OCI-LY3 (cell line): ENCODE data around the gene HTR1D.

Experiments used
- H2AFZ ChIP-seq: fragments of 200-600, 300-600 bp; shearing (Covaris generic); 2 replicates; pipeline ENCODE4 v1.6.0; 2014; ENCODE audit warnings: antibody characterized with exemption, low read depth, low read length
- H3K27ac ChIP-seq: fragments of 200-600, 300-600 bp; sonication (generic); 2 replicates; pipeline ENCODE4 v1.5.1; 2014; ENCODE audit warnings: mild to moderate bottlenecking, low read length, moderate library complexity, mixed read lengths
- H3K27me3 ChIP-seq: fragments of 200-600, 300-600 bp; sonication (generic); 2 replicates; pipeline ENCODE4 v1.6.1; 2014; ENCODE audit warnings: low read depth, low read length, mixed read lengths
- H3K36me3 ChIP-seq: fragments of 200-600, 300-600 bp; sonication (generic); replicated peaks from 2 replicates; pipeline ENCODE3; 2014; ENCODE audit warnings: low read depth, low read length, mixed read lengths
- H3K4me1 ChIP-seq: fragments of 300-600, 200-600 bp; sonication (generic); 2 replicates; pipeline ENCODE4 v1.6.1; 2014; ENCODE audit warnings: low read length, mixed read lengths
- H3K4me2 ChIP-seq: fragments of 200-600, 300-600 bp; sonication (generic); 2 replicates; pipeline ENCODE4 v1.6.1; 2014; ENCODE audit warnings: low read length, mixed read lengths
- H3K4me3 ChIP-seq: fragments of 300-600, 200-600 bp; sonication (generic); 2 replicates; pipeline ENCODE4 v1.5.1; 2014; ENCODE audit warnings: antibody characterized with exemption, mild to moderate bottlenecking, low read length, moderate library complexity
- H3K79me2 ChIP-seq: fragments of 300-600, 200-600 bp; shearing (Covaris generic); 2 replicates; pipeline ENCODE4 v1.6.1; 2014; ENCODE audit warnings: mild to moderate bottlenecking, low read length, mixed read lengths
- H3K9ac ChIP-seq: fragments of 300-600, 200-600 bp; shearing (Covaris generic); 2 replicates; pipeline ENCODE4 v1.6.0; 2014; ENCODE audit warnings: mild to moderate bottlenecking, low read length, moderate library complexity
- H3K9me3 ChIP-seq: fragments of 200-600, 300-600 bp; shearing (Covaris generic); 2 replicates; pipeline ENCODE4 v1.6.1; 2014; ENCODE audit warnings: low read length, mixed read lengths; ENCODE audit not compliant: insufficient read depth
- H4K20me1 ChIP-seq: fragments of 200-600, 300-600 bp; sonication (generic); 2 replicates; pipeline ENCODE4 v1.6.1; 2016; ENCODE audit warnings: low read length, mixed read lengths; ENCODE audit not compliant: insufficient read depth
- CTCF ChIP-seq: fragments of 200-600, 300-600 bp; sonication (generic); IDR thresholded peaks from 2 replicates; pipeline ENCODE4 v1.5.1; 2014; ENCODE audit warnings: antibody characterized with exemption, low read length, low read depth
- EZH2phosphoT487 ChIP-seq: fragments of 200-600 bp; shearing (Covaris generic); IDR thresholded peaks from 2 replicates; pipeline ENCODE4 v1.6.1; 2018; ENCODE audit warnings: antibody characterized with exemption, mixed run types, low read depth

Gene HTR1D

GRCh38 chr1:23215751-23216449 lies 1.4 kb downstream of the HTR1D start:
- Histone ChIP-seq H3K27ac (no peak overlapping the region), H4K20me1 (no peaks in the 10 kb centered on the region), H3K36me3 (no peaks in the 10 kb centered on the region), H3K9me3 (no peaks in the 10 kb centered on the region), H3K4me1 (no peaks in the 10 kb centered on the region), H3K9ac (no peak overlapping the region), H2AFZ (no peak overlapping the region), H3K27me3 (peaks cover 8% of the 10 kb centered on the region; the same call in 1 of the 2 replicates), H3K79me2 (no peaks in the 10 kb centered on the region), H3K4me2 (no peak overlapping the region), H3K4me3 (no peak overlapping the region)
- no peak for TF ChIP-seq CTCF
- no peak for TF ChIP-seq EZH2phosphoT487

- H3K4me2 ChIP-seq, result no peak overlapping the region
Observed at GRCh38 chr1:23215291-23215690, 2.0 kb downstream of the HTR1D start.

GRCh38 chr1:23214640-23215039 lies 2.7 kb downstream of the HTR1D start:
- H3K36me3 ChIP-seq, result no peaks in the 10 kb centered on the region
- H3K4me1 ChIP-seq, result no peaks in the 10 kb centered on the region
- H3K9ac ChIP-seq, result no peak overlapping the region
- no peak overlapping the region for H2AFZ ChIP-seq
- H4K20me1 ChIP-seq, result no peaks in the 10 kb centered on the region
- peaks cover 16% of the 10 kb centered on the region; the same call in 1 of the 2 replicates for H3K27me3 ChIP-seq
- H3K9me3 ChIP-seq, result no peaks in the 10 kb centered on the region
- H3K4me2 ChIP-seq, result no peak overlapping the region
- TF ChIP-seq EZH2phosphoT487 (no peak), CTCF (no peak)
- no peak overlapping the region for H3K27ac ChIP-seq
- no peak overlapping the region for H3K4me3 ChIP-seq
- H3K79me2 ChIP-seq, result no peaks in the 10 kb centered on the region

More at GRCh38 chr1:23215291-23215690, 2.0 kb downstream of the HTR1D start:
- Histone ChIP-seq H3K27me3 (peaks cover 15% of the 10 kb centered on the region; the same call in 1 of the 2 replicates), H3K27ac (no peak overlapping the region), H4K20me1 (no peaks in the 10 kb centered on the region), H3K36me3 (no peaks in the 10 kb centered on the region), H3K9me3 (no peaks in the 10 kb centered on the region), H3K4me1 (no peaks in the 10 kb centered on the region), H2AFZ (no peak overlapping the region), H3K9ac (no peak overlapping the region), H3K4me3 (no peak overlapping the region), H3K79me2 (no peaks in the 10 kb centered on the region)
- no peak for TF ChIP-seq EZH2phosphoT487
- no peak for TF ChIP-seq CTCF

- Histone ChIP-seq H3K79me2 (no peaks in the 10 kb centered on the region), H3K27me3 (peaks cover 16% of the 10 kb centered on the region; the same call in 1 of the 2 replicates), H4K20me1 (no peaks in the 10 kb centered on the region), H3K4me1 (no peaks in the 10 kb centered on the region), H3K9ac (no peak overlapping the region), H3K27ac (no peak overlapping the region), H3K9me3 (no peaks in the 10 kb centered on the region), H3K4me2 (no peak overlapping the region), H2AFZ (no peak overlapping the region), H3K4me3 (no peak overlapping the region), H3K36me3 (no peaks in the 10 kb centered on the region)
- TF ChIP-seq EZH2phosphoT487 (no peak), CTCF (no peak)
Observed at GRCh38 chr1:23211955-23212354, 5.3 kb downstream of the HTR1D start.
